ENCODE measurements around the gene FIGLA. TPM values are rescaled to one million over a fixed set of nuclear protein-coding genes. Genes with fewer than 3 reads are reported as not detected.

Gene FIGLA
- total and polyA plus RNA-seq, 2 of the 8 experiments (the other 6 are each of a cell fraction or from before 2014, with no cell fraction given): not detected

- no peak for TF ChIP-seq CHD1 (IDR thresholded peaks at IDR 0.05; ENCODE audit: low read depth, low read length)
Observed at GRCh38 chr2:70748002-70748784, 42.2 kb downstream of the FIGLA start (continued).
